ENCODE results near the gene AMOTL2.

The AMOTL2 gene

GRCh38 chr3:134381076-134381475, 6.8 kb upstream of the AMOTL2 start:
- no peak for FAIRE-seq
- TF ChIP-seq, protein P1, sequence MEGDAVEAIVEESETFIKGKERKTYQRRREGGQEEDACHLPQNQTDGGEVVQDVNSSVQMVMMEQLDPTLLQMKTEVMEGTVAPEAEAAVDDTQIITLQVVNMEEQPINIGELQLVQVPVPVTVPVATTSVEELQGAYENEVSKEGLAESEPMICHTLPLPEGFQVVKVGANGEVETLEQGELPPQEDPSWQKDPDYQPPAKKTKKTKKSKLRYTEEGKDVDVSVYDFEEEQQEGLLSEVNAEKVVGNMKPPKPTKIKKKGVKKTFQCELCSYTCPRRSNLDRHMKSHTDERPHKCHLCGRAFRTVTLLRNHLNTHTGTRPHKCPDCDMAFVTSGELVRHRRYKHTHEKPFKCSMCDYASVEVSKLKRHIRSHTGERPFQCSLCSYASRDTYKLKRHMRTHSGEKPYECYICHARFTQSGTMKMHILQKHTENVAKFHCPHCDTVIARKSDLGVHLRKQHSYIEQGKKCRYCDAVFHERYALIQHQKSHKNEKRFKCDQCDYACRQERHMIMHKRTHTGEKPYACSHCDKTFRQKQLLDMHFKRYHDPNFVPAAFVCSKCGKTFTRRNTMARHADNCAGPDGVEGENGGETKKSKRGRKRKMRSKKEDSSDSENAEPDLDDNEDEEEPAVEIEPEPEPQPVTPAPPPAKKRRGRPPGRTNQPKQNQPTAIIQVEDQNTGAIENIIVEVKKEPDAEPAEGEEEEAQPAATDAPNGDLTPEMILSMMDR (IDR thresholded peaks at IDR 0.05; ENCODE audit: insufficient read depth, missing control alignments) = no peak

GRCh38 chr3:134380249-134380648, 6.0 kb upstream of the AMOTL2 start:
- DNase-seq (ENCODE audit: insufficient read length, low spot score) (no peak), FAIRE-seq (no peak)
- TF ChIP-seq, protein P1 (IDR thresholded peaks at IDR 0.05; ENCODE audit: insufficient read depth, missing control alignments) = no peak

More at GRCh38 chr3:134381076-134381475, 6.8 kb upstream of the AMOTL2 start:
- DNase-seq (ENCODE audit: insufficient read length, low spot score) = no peak

DNA sequence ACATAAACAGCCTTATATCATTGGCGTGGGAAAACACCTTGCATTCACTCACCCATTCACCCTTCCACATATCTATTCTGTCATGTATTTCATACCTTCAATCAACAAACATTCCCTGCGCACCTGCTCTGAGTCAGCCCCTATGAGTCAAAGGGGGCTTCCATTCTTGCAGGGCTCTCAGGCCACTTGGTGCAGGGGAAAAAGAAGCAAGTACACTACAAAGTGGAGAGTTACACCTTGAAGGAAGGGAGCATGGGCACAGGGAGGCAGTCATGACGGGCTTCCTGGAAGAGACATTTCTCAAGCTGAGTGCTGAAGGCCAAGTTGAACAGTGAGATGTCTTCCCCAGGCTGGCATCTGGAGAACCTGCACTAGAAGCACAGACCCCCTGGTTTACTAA, 4.6 kb upstream of the AMOTL2 start:
- FAIRE-seq = no peak
- TF ChIP-seq, protein P1 (IDR thresholded peaks at IDR 0.05; ENCODE audit: insufficient read depth, missing control alignments) = no peak
- no peak for DNase-seq (ENCODE audit: insufficient read length, low spot score)

DNA sequence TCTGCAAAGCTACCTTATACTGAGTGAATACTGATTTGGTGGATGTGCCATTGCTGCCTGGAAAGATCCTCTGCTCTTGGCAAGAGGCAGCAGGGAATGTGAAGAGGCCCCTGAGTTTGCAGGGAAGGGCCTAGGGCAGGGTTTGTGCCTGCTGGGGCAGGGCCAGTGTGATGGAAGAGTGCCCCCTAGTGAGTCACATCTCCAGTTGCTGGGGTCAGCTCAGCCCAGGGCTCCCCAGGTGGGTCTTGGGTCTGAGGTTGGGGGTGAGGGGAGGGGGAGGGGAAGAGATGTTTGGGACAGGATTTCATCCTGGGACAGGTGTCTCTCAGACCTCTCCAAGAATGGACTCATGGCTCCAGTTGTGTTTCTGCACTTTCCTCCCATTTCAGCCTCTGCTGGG, 4.1 kb upstream of the AMOTL2 start:
- TF ChIP-seq, protein P1 (IDR thresholded peaks at IDR 0.05; ENCODE audit: insufficient read depth, missing control alignments) = peak; percentile 37
- FAIRE-seq (no peak), DNase-seq (ENCODE audit: insufficient read length, low spot score) (no peak)

GRCh38 chr3:134377896-134378295, 3.6 kb upstream of the AMOTL2 start:
- DNase-seq (ENCODE audit: insufficient read length, low spot score) (no peak), FAIRE-seq (no peak)
- TF ChIP-seq, protein P1 (IDR thresholded peaks at IDR 0.05; ENCODE audit: insufficient read depth, missing control alignments) = no peak

DNA sequence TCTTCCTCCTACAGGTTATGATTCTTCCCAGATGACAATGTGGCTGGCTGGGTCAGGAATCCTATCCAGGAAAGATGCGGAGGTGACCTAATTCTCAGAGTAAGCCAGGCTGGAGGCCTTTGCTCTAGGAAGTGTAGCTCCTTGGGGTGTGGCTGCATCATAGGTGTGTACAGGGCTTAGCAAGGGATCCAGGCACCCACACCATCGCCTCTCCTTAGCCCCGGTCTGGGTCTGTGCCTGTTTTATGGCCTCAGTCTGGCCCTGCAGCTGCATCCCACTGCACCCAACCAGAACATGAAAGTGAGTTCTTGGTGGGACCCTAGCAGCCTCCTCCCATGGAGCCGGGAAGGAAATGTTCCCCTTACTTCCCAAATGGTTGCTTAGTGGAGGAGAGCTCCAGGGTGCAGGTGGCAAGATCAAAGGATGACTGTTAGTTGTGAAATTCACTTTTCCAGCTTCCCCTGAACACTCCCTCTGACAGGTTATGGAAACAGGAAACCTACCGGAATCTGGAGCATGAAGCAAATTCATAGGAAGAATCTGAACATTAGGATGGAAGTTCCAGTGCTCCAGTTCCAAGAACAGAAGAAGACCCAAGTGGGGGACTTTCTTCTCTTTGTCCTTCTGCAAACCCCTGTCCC, 2.7 kb upstream of the AMOTL2 start:
- FAIRE-seq (no peak), DNase-seq (ENCODE audit: insufficient read length, low spot score) (no peak)
- TF ChIP-seq, protein P1 (IDR thresholded peaks at IDR 0.05; ENCODE audit: insufficient read depth, missing control alignments) = no peak

DNA sequence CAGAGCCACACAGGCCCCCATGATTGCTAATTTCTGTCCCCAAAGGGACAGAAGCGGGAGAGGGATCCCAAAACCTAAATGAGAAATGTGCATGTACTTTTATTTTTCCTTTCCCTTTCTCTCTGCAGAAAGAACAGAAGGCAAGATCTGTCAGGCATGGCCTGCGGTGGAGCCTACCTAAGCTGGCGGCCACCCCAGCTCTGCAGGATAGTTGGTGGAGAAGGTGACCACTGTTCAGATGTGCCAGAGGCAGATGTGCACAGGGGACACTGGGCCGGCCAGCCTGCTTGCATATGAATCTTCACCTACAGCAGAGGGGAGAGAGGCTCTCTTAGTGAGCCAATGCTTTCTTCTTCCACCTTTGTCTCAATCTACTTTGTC, 2.1 kb upstream of the AMOTL2 start:
- DNase-seq (ENCODE audit: insufficient read length, low spot score) (no peak), FAIRE-seq (no peak)
- TF ChIP-seq, protein P1 (IDR thresholded peaks at IDR 0.05; ENCODE audit: insufficient read depth, missing control alignments) = no peak
